Measurements from ENCODE around the gene GTPBP6. TPM values are rescaled to one million over a fixed set of nuclear protein-coding genes. Genes with fewer than 3 reads are reported as not detected.

GTPBP6 gene
- 10 to 100 TPM; 27.5 to 33.0 TPM for total RNA-seq

GRCh38 chrX:318739-319578 lies at the start of gene GTPBP6:
Gene GTPBP6 (minus strand): TSS chrX:318796. CDS start chrX:318787, 9 bp downstream.

GRCh38 chrX:281166-281999 lies 37.2 kb downstream of the GTPBP6 start, which contains the start of gene PLCXD1:
Gene PLCXD1 (plus strand): TSS chrX:281381. CDS start chrX:284188, 2,807 bp downstream.

Other genes starting within 250 kb of the GTPBP6 start
- 10 to 100 TPM in 1 of 2 donors, 1 to 10 TPM in 1; 8.3 to 23.3 TPM for gene PLCXD1, start 37.4 kb downstream of the GTPBP6 start, total RNA-seq
- gene PPP2R3B, start 68.1 kb upstream of the GTPBP6 start, total RNA-seq = 10 to 100 TPM in 1 of 2 donors, 1 to 10 TPM in 1; 8.9 to 20.0 TPM

Data from melanocyte of skin (primary cell).